Muscle layer of duodenum (tissue), 2 donors: ENCODE results near the gene WDR93.
"Not testable (repeated sequence)": the region's sequence is repeated elsewhere in the genome, so short reads cannot be mapped to it uniquely, and the experiment has no call there.

ENCODE experiments used
- H3K27ac ChIP-seq: one replicate; pipeline ENCODE4 v1.7.0; 2013; ENCODE audit warnings: mild to moderate bottlenecking, low read length
- H3K27me3 ChIP-seq: one replicate; pipeline ENCODE4 v1.7.0; 2013; ENCODE audit warnings: low read depth, mild to moderate bottlenecking, control low read depth, low read length
- H3K36me3 ChIP-seq, 2 donors: one replicate each; pipeline ENCODE4 v1.7.0; 2013; ENCODE audit warnings: low read length in 2 of 2, control low read depth in 1 of 2, mild to moderate bottlenecking in 1 of 2; ENCODE audit not compliant: insufficient read depth in 2 of 2, control insufficient read depth in 1 of 2
- H3K4me1 ChIP-seq, 2 donors: one replicate each; pipeline ENCODE4 v1.7.0; 2013; ENCODE audit warnings: low read length in 2 of 2, mild to moderate bottlenecking in 2 of 2, control low read depth in 1 of 2, moderate library complexity in 1 of 2; ENCODE audit not compliant: insufficient read depth in 2 of 2, control insufficient read depth in 1 of 2
- H3K4me3 ChIP-seq, 2 donors: one replicate each; pipeline ENCODE4 v1.7.0; 2013; ENCODE audit warnings: low read length in 2 of 2, low read depth in 1 of 2, mild to moderate bottlenecking in 1 of 2
- H3K9me3 ChIP-seq, 2 donors: one replicate each; pipeline ENCODE4 v1.7.0; 2013; ENCODE audit warnings: low read length in 2 of 2, control low read depth in 1 of 2, mild to moderate bottlenecking in 1 of 2; ENCODE audit not compliant: control insufficient read depth in 1 of 2
- donor health status: healthy.

The WDR93 gene

GRCh38 chr15:89777073-89777751 is 86.6 kb downstream of the WDR93 start:
- Histone ChIP-seq H3K4me3 (peak overlapping the region in 1 of 2 donors; percentile 52), H3K4me1 (peaks cover 0 to 11% of the 10 kb centered on the region in 2 donors), H3K9me3 (no peaks in the 10 kb centered on the region), H3K27me3 (no peaks in the 10 kb centered on the region), H3K36me3 (no peaks in the 10 kb centered on the region), H3K27ac (no peak overlapping the region)

- Histone ChIP-seq H3K9me3 (no peaks in the 10 kb centered on the region), H3K4me3 (no peak overlapping the region)
These were observed 87.3 kb downstream of the WDR93 start for GRCh38 chr15:89777782-89778380.

GRCh38 chr15:89778861-89779260 is 88.2 kb downstream of the WDR93 start:
- Histone ChIP-seq H3K9me3 (no peaks in the 10 kb centered on the region), H3K27ac (no peak overlapping the region), H3K4me1 (peaks cover 0 to 11% of the 10 kb centered on the region in 2 donors), H3K4me3 (no peak overlapping the region), H3K27me3 (no peaks in the 10 kb centered on the region), H3K36me3 (no peaks in the 10 kb centered on the region)

More at GRCh38 chr15:89777782-89778380, 87.3 kb downstream of the WDR93 start:
- peaks cover 0 to 11% of the 10 kb centered on the region in 2 donors for H3K4me1 ChIP-seq
- no peaks in the 10 kb centered on the region for H3K27me3 ChIP-seq
- no peak overlapping the region for H3K27ac ChIP-seq
- H3K36me3 ChIP-seq, result no peaks in the 10 kb centered on the region

- Histone ChIP-seq H3K36me3 (no peaks in the 10 kb centered on the region), H3K9me3 (no peaks in the 10 kb centered on the region), H3K27me3 (no peaks in the 10 kb centered on the region), H3K27ac (no peak overlapping the region), H3K4me1 (peaks cover 0 to 11% of the 10 kb centered on the region in 2 donors), H3K4me3 (no peak overlapping the region)
These were observed 90.0 kb downstream of the WDR93 start for GRCh38 chr15:89780601-89781000.

- Histone ChIP-seq H3K27ac (no peak overlapping the region), H3K4me1 (peaks cover 0 to 7% of the 10 kb centered on the region in 2 donors)
These were observed 90.4 kb downstream of the WDR93 start for GRCh38 chr15:89781055-89781454.

GRCh38 chr15:89781891-89782618 is 91.4 kb downstream of the WDR93 start:
- no peaks in the 10 kb centered on the region for H3K27me3 ChIP-seq
- H3K27ac ChIP-seq, result no peak overlapping the region
- no peaks in the 10 kb centered on the region for H3K4me1 ChIP-seq
- no peaks in the 10 kb centered on the region for H3K9me3 ChIP-seq
- H3K36me3 ChIP-seq, result no peaks in the 10 kb centered on the region
- H3K4me3 ChIP-seq, result no peak overlapping the region

More at GRCh38 chr15:89781055-89781454, 90.4 kb downstream of the WDR93 start:
- no peaks in the 10 kb centered on the region for H3K9me3 ChIP-seq
- no peaks in the 10 kb centered on the region for H3K36me3 ChIP-seq
- H3K4me3 ChIP-seq, result no peak overlapping the region
- H3K27me3 ChIP-seq, result no peaks in the 10 kb centered on the region

- H3K27ac ChIP-seq, H3K27me3 ChIP-seq, H3K4me3 ChIP-seq, H3K4me1 ChIP-seq, H3K9me3 ChIP-seq, H3K36me3 ChIP-seq: not testable (repeated sequence)
These were observed 92.0 kb downstream of the WDR93 start for GRCh38 chr15:89782619-89782950.

GRCh38 chr15:89783111-89783860 is 92.7 kb downstream of the WDR93 start:
- Histone ChIP-seq H3K27ac (no peak overlapping the region), H3K27me3 (no peaks in the 10 kb centered on the region), H3K36me3 (peaks cover 0 to 3% of the 10 kb centered on the region in 2 donors), H3K9me3 (no peaks in the 10 kb centered on the region), H3K4me1 (no peaks in the 10 kb centered on the region), H3K4me3 (no peak overlapping the region)

- Histone ChIP-seq H3K27ac (no peak overlapping the region), H3K27me3 (no peaks in the 10 kb centered on the region), H3K4me3 (no peak overlapping the region), H3K36me3 (peaks cover 0 to 3% of the 10 kb centered on the region in 2 donors), H3K9me3 (no peaks in the 10 kb centered on the region), H3K4me1 (no peaks in the 10 kb centered on the region)
These were observed 93.5 kb downstream of the WDR93 start for GRCh38 chr15:89783861-89784685.

- no peaks in the 10 kb centered on the region for H3K4me1 ChIP-seq
- H3K27me3 ChIP-seq, result no peaks in the 10 kb centered on the region
- H3K9me3 ChIP-seq, result no peaks in the 10 kb centered on the region
- peaks cover 0 to 3% of the 10 kb centered on the region in 2 donors for H3K36me3 ChIP-seq
- no peak overlapping the region for H3K4me3 ChIP-seq
- H3K27ac ChIP-seq, result no peak overlapping the region
These were observed 94.0 kb downstream of the WDR93 start for GRCh38 chr15:89784686-89784960.
